ENCODE results near the gene PI4K2A.

The PI4K2A gene

GRCh38 chr10:97598407-97599271 lies 41.8 kb upstream of the PI4K2A start:
- no peak for DNase-seq (ENCODE audit: low read depth)
- no peak for TF ChIP-seq CTCF (IDR thresholded peaks at IDR 0.05; ENCODE audit: low read depth, low read length, missing control alignments)
- in situ Hi-C loops (cut with HindIII; ENCODE audit: low sequenced_read_pairs), result no loop called here
- H3K4me3 ChIP-seq (ENCODE audit: low read depth, low read length), result no peak overlapping the region

DNA sequence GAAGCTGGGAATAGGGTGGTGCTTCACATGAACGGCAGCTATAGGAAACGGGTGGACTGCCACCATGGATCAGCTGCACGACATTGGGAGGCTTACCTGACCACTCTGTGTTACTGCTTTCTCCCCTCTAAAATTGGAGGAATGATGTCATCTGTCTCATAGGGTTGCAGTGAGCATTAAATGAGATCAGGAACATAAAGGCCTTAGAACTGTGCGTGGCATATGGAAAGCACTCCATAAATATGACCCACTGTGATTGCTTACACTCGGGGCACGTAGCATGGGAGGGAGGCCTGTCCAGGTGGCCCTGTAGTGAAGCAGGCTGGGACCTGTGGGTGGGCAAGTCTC lies 41.2 kb upstream of the PI4K2A start:
- no peak for DNase-seq (ENCODE audit: low read depth)
- no peak overlapping the region for H3K4me3 ChIP-seq (ENCODE audit: low read depth, low read length)
- no peak for TF ChIP-seq CTCF (IDR thresholded peaks at IDR 0.05; ENCODE audit: low read depth, low read length, missing control alignments)
- in situ Hi-C loops (cut with HindIII; ENCODE audit: low sequenced_read_pairs), result no loop called here

DNA sequence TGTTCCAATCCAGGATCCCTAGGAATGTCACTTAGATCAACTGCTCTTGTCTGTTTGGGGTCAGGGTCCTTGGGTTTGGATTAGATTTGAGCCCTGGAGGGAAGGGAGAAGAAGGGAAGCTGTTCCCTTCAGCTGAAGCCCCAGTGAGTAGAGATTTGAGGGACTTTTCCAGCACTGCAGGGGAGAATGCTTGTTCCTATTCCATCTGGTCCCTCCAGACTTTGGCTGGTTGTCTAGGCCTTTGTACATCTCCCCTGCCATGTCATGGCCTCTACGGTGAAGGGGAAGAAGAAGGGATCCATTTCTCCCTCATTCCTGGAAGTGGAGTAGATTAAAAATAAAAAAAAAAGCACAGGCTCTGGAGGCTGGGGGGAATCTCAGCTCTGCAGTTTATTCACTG lies 39.9 kb upstream of the PI4K2A start:
- DNase-seq (ENCODE audit: low read depth), result no peak
- no peak for TF ChIP-seq CTCF (IDR thresholded peaks at IDR 0.05; ENCODE audit: low read depth, low read length, missing control alignments)
- in situ Hi-C loops (cut with HindIII; ENCODE audit: low sequenced_read_pairs), result no loop called here
- no peak overlapping the region for H3K4me3 ChIP-seq (ENCODE audit: low read depth, low read length)

- no peak for DNase-seq (ENCODE audit: low read depth)
- H3K4me3 ChIP-seq (ENCODE audit: low read depth, low read length), result no peak overlapping the region
- TF ChIP-seq CTCF (IDR thresholded peaks at IDR 0.05; ENCODE audit: low read depth, low read length, missing control alignments), result no peak
- in situ Hi-C loops (cut with HindIII; ENCODE audit: low sequenced_read_pairs), result no loop called here
Observed at GRCh38 chr10:97601268-97602215, 38.9 kb upstream of the PI4K2A start.

DNA sequence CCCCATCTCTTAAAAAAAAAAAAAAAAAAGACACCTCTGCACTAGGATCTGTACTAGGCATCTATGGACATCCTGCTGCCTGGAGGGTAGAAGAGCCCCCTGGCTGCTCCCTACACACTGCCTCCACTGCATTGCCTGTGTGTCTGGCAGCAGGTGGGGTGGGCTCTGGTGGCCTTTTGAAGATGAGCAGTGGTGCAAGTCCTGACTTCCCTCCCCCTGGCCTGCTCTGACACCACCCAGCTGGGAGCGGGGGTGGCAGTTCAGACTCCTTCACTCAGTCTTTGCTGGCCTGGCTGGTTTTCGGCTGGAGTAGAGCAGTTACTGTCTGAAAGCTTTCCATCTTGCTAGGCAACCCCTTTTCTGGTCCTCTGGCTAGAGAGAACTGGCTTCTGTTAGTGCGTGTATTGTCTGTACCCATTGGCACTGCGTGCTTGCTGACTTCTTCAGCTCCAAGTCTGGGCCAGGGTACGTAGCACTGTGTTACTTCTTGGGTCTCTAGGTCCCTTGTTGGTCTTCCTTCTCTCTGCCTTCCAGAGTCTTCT lies 33.3 kb upstream of the PI4K2A start:
- in situ Hi-C loops (cut with HindIII; ENCODE audit: low sequenced_read_pairs), result no loop called here

More for the DNA sequence above, 33.3 kb upstream of the PI4K2A start:
- H3K4me3 ChIP-seq (ENCODE audit: low read depth, low read length), result no peak overlapping the region
- no peak for TF ChIP-seq CTCF (IDR thresholded peaks at IDR 0.05; ENCODE audit: low read depth, low read length, missing control alignments)
- DNase-seq (ENCODE audit: low read depth), result no peak

All from astrocyte of the cerebellum (primary cell).